ENCODE data around the gene HERC4.

DNA sequence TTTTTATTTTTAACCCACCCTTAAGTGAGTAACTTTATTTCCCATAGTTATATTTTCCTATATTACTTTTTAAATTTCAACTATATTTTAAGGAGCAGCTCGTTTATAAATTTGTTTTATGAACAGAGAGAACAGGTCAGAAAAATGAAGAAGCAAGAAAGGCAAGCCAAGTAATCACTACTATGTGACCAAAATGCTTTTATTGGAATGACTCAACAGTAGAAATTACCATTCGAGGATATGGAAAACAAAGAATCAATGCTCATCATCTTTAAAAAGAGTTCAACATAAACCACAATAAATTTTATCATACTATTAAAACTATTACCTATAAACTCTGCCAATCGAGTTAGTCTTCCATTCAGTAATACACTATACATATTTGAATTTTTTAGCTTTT is 7.6 kb downstream of the HERC4 start:
- TF ChIP-seq POLR2A (IDR thresholded peaks at IDR 0.05; ENCODE audit: low read depth, low read length), result no peak
- TF ChIP-seq POLR2AphosphoS5 (IDR thresholded peaks at IDR 0.05; ENCODE audit: low read depth, low read length), result no peak

All from GM12892 (cell line).